HG03565 (cell line): ENCODE data around the gene HAPLN3.
"Not testable (repeated sequence)": the region's sequence is repeated elsewhere in the genome, so short reads cannot be mapped to it uniquely, and the experiment has no call there.

Source experiments
- ATAC-seq: cut with Tn5 transposase; IDR thresholded peaks from one replicate; pipeline ENCODE4 v1.9.1; 2021; ENCODE audit warnings: mild to moderate bottlenecking, moderate library complexity; ENCODE audit not compliant: unreplicated experiment

HAPLN3 gene, protein sequence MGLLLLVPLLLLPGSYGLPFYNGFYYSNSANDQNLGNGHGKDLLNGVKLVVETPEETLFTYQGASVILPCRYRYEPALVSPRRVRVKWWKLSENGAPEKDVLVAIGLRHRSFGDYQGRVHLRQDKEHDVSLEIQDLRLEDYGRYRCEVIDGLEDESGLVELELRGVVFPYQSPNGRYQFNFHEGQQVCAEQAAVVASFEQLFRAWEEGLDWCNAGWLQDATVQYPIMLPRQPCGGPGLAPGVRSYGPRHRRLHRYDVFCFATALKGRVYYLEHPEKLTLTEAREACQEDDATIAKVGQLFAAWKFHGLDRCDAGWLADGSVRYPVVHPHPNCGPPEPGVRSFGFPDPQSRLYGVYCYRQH

DNA sequence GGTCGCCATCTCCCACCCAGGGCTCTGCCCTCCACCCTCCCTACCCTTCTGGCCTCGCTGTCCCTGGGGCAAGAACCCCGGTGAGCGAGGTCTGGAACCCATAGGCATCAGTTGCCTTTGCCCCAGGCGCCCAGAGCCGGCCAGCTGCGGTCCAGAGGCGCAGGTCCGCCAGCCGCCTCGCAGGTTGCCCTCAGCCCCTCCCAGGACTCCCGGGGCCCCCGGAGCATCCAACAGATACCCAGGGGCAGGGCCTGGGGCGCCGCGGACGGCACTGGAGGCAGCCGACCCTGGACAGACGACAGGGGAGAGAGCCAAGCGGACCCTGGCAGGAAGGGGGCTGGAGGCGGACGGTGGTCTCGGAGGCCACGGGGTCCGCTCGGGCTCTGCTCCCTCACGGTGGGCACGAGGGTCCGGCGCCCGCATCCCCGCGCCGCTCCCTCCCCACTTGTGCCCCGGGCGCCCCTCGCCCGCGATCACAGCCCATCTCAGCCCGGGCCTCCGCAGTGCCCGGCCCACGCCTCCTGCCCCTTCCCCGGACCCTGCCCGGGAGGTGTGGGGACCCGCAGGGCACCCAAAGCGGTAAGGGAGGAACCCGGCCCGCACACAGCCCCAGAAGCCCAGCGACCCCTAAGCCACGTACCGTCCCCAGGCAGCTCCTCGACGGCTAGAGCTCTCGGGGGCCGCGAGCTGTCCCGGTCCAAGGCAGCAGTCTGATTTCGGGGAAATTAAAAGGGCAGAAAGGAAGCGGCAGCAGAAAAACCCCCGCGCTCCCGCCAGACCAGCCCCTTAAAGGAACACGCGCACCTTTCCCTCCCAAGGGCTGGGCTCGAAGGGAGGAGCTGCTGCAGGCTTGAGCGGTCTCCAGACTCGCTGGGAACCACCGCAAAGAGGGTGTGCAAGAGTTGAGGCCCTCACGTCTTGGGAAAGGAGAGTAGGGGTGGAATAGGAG lies at the start of gene HAPLN3:
Gene HAPLN3 (minus strand): TSS at position 726 of the 949 bp plus-strand sequence. CDS start 8,246 bp downstream, outside the sequence.
- ATAC-seq, result no peak

DNA sequence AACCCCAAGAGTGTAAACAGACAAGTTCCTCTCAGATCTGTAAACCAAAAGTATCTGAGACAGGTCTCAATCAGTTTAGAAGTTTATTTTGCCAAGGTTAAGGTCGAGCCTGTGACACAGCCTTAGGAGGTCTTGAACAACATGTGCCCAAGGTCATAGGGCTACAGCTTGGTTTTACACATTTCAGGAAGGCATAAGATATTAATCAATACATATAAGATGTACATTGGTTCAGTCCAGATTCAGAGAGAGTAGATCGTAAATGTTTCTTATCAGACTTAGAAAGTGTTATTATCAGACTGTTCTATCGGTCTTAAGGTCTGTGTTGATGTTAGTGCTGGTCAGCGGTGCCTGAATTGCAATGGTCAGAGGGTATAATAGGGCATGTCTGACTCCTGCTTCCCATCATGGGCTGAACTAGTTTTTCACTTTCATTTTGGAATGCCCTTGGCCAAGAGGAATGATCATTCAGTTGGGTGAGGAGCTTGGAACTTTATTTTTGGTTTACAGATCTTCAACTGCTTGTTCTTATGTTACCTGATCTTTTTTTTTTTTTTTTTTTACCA lies 44.8 kb upstream of the HAPLN3 start:
- no peak for ATAC-seq

DNA sequence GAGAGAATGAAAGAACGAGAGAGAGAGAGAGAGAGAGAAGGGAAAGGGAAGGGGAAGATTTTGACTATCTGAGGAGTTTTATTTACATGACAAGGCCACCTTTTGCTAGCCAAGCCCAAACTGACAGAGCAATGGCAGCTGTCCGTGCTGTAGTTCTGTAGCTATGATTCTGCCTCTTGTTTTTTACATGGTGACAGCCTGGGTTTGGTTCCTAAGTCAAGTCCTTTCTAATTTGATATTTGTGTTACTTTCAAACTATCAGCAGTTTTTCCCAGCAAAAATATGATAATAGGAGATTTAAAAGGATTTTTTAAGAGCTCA lies 44.1 kb upstream of the HAPLN3 start:
- ATAC-seq, result no peak

DNA sequence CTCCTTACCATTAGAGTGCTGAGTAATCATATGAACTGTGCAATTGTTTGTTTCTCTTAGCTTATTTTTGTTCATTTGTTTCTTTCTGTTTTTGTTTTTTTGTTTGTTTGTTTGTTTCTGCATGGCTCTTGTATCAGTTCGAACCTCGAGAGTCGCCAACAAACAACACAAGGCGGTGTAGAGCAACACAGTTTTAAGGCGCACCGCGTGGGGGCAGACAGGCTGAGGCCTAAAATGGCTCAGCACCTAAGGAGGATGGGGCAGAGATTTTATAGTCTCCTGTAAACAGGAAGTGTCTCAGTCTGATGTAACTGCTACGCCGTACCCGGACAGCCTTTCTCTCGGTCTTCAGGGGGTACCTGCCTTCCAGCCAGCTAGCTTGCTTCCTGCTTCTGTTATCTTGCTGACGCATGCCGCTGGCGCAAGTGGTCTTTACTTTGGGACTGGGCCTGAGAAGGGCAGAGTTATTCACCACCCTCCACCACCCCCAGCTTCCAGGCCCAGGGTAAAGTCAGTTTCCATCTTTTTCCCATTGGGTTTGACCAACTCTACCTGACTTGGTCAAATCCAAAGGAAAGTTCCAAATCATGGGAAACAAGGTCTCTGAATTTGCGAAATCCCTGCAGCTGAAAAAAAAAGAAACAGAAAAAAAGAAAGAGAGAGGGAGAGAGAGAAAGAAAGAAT lies 43.6 kb upstream of the HAPLN3 start:
- ATAC-seq, result no peak

DNA sequence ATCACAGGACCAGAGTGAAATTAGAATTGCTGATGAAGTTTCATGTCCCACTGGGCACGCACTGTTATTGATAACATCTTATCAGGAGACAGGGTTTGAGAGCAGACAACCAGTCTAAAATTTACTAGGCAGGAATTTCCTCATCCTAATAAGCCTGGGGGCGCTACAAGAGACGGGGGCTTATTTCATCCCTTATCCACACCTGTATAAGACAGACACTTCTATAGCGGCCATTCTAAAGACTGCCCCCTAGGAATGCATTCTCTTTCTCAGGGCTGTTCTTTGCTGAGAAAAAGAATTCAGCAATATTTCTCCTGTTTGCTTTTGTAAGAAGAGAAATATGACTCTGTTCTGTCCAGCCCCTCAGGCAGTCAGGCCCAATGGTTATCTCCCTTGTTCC lies 39.1 kb upstream of the HAPLN3 start:
- ATAC-seq, result not testable (repeated sequence)

DNA sequence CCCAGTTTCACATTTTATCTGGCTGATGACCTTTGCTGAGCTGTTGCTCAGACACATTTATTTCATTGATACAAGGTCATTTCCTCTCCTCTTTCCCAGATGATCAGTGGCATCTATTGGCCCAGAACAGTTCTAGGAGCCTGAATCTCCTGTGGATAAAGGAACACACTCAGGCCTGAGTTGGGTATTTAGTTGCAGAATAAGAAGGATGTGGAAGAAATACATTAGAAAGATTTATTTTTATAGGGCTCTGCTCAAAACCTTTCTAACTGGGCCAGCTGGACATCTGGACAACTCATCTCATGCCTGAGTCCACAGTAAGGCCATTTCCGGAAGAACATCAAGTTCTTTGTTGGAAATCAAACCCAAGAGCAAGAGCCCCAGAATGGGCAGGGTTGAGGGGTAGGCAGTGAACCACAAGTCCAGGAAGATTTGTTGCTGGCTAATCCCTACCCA lies 37.6 kb upstream of the HAPLN3 start:
- ATAC-seq, result no peak

DNA sequence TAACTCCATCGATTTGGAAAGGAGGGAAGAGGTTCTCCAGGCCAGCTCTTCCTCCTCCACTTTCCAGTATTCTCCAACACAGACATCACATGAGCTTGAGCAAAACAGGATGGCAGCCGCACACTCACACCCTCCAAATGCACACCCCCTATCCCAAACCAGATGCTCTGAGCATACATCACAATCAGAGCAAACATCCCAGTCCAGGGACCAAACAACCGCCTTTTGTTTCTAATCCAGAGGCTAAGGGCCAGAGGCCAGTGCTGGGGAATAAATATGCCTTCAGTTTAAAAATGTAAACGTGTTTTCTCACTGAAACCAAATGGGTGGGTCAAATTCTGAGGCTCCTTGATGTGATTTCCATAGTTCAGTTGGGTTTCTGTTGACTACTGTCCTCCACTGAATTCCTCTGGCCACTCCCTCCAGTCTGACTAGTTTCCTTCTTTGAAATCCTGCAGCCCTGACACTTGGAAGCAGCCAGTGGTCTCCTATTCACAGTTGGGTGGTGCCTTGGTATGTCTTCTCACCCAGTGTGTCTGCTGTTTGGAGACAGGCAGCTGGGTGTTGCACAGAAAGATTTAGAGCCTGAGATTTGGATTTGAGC lies 37.0 kb upstream of the HAPLN3 start:
- no peak for ATAC-seq

DNA sequence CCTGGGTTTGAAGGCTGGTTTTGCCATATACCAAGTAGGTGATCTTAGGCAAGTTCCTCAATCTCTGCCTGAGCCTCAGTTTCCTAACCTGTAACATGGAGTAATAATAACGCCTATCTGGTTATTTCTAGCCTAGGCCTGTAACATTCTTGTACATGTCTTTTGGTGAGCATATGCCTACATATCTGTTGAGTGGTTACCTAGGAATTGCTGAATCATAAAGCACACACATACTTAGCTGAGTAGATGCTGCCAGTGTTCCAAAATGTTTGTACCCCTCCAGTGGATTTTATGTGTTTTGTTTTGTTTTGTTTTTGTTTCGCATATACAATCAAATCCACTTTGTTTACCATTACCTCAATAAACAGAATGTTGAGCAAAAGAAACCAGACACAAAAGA lies 35.2 kb upstream of the HAPLN3 start:
- ATAC-seq, result no peak

DNA sequence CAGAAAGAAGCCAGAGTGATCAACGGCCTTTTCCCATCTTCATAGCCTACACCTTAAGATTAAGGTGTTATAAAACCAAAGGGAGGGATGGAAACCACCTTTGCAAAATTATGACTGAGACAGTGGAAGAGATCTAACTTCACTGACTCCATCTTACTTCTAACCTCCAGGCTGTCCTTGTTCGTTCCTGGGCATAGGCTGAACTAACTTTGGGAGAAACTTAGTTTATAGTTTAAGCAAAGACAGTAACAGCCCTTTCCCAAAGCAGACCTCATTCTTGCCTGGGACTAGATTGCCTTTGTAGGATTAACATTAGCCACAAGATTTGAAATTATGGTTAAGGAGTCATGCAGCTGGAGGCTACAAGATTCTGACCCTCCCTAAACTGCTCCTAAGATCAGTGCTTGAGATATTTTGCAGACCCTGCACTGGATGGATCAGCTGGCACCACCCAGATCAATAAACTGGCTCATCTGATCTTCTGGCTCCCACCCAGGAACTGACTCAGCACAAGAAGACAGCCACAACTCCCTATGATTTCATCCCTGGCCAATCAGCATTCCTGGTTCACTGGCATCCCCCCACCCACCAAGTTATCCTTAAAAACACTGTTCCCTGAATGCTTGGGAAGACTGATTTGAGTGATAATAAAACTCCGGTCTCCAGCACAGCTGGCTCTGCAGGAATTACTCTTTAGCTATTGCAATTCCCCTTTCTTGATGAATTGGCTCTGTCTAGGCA lies 34.2 kb upstream of the HAPLN3 start:
- not testable (repeated sequence) for ATAC-seq

DNA sequence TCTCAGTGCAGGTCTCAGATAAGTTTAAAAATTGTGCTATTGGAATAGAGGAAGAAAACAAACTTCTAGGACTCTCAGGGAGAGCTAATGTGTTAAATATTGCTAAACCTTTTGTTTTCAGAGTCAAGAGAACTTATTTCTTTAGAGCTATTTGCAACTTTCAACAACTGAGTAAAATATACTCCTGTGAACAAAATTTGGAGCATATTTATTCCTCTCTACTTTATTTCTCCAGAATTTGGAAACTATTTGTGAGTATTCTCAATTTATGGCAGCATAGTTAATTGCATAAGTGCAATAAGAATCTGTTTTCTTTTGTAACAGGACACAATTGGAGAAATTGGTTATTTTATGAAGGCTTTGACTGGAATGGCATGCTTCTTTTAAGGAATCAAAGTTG lies 32.8 kb upstream of the HAPLN3 start:
- ATAC-seq, result not testable (repeated sequence)

DNA sequence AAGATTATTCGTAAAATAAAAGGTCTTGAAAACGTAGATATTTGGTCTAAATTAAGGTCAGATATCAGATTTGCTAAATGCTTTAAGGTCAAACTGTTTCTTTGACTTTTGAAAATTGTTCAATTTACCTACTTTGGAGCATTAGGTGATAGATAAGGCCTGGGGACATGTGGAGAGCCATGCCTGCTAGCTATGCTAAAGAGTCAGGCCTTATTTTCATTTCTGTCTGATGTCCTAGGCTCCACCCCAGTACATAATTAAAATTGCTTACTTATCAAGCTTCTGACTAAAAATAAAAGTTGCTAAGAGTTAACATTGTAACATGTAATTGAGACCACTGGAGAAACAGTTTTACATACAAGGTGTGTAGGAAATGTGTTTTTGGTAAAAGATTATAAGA lies 30.3 kb upstream of the HAPLN3 start:
- not testable (repeated sequence) for ATAC-seq

DNA sequence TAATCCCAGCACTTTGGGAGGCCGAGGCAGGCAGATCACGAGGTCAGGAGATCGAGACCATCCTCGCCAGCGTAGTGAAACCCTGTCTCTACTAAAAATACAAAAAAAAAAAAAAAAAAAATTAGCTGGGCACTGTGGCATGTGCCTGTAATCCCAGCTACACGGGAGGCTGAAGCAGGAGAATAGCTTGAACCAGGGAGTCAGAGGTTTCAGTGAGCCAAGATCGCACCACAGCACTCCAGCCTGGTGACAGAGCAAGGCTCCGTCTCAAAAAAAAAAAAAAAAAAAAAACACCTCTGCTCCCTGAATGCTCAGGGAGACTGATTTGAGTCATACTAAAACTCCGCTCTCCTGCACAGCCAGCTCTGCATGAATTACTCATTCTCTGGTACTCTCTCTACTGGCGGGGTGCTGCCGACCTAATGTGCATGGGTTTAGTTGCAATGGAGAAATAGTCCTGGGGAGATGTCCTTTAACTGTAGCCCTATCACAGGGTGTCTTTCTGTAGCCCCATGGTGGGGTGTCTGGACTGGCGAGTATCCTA lies 25.6 kb upstream of the HAPLN3 start:
- ATAC-seq, result peak; percentile 86

DNA sequence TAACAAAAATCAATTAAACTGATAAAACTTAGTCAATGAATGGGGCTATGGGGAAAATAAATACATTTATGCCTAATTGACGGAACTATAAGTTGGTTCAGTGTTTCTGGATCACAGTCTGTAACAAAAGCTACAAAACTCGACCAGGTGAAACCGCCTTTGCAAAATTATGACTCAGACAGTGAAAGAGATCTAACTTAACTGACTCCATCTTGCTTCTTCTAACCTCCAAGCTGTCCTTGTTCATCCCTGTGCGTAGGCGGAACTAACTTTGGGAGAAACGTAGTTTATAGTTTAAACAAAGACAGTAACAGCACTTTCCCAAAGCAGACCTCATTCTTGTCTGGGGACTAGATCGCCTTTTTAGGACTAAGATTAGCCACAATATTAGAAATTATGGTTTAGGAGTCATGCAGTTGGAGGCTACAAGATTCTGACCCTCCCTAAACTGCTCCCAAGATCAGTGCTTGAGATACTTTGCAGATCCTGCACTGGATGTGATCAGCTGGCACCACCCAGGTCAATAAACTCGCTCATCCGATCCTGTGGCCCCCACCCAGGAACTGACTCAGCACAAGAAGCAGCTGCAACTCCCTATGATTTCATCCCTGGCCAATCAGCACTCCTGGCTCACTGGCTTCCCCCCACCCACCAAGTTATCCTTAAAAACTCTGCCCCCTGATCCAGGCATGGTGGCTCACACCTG lies 25.0 kb upstream of the HAPLN3 start:
- ATAC-seq, result no peak

DNA sequence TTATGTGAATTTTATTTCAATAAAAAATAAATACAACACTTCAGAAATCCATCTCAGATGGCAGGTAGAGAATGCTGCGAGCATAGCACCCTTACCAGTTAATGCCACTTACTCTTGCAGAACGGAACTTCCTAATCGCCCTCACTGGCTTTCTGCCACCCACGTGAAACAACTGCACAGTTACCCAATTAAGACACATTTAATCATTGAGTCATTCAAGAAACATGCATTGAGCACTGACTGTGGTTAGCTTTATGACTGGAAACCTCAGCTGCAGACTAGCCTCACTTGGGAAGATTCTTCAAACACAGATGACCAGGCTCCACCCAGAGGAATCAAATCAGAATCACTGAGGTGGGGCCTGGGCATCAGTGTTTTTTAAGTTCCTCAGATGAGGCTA lies 23.4 kb upstream of the HAPLN3 start:
- peak; percentile 58 for ATAC-seq

DNA sequence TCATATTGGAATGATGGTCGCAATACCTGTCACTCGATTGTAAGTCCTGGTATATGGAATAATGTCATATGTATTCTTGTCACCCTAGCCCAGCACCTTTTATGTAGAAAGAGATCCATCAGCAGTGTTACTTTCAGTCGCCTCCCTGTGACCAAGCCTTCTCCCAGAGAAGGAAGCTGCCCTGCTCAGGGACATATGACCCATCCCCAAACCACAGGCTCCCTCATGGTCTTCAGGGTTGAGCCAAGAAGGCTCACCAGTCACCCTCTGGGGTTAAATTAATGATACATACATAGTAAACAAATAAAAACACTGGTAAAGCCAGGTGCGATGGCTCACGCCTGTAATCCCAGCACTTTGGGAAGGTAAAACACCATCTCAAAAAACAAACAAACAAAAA lies 22.4 kb upstream of the HAPLN3 start:
- no peak for ATAC-seq

DNA sequence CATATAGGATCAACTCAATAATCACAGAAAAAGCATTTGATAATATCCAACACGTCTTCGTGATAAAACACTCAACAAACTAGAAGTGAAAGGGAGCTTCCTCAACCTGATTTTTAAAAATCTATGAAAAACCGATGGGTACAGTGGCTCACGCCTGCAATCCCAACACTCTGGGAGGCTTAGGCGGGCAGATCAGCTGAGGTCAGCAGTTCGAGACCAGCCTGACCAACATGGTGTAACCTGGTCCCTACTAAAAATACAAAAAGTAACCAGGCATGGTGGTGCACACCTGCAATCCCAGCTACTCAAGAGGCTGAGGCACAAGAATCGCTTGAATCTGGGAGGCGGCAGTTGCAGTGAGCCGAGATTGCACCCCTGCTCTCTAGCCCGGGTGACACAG lies 20.0 kb upstream of the HAPLN3 start:
- no peak for ATAC-seq

DNA sequence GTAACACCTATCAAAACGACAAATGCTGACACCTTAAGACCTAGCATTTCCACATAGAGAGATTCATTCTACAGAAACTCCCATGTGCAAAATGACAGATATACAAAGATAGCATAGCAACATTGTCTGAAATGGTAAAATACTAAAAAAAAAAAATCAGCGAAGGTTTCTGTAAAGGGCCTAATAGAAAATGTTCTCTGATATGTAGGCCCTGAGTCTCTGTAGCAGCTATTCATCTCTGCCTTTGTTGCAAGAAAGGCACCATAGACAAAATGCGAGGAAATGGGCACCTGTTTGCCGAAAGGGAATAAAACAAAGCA lies 18.5 kb upstream of the HAPLN3 start:
- no peak for ATAC-seq

DNA sequence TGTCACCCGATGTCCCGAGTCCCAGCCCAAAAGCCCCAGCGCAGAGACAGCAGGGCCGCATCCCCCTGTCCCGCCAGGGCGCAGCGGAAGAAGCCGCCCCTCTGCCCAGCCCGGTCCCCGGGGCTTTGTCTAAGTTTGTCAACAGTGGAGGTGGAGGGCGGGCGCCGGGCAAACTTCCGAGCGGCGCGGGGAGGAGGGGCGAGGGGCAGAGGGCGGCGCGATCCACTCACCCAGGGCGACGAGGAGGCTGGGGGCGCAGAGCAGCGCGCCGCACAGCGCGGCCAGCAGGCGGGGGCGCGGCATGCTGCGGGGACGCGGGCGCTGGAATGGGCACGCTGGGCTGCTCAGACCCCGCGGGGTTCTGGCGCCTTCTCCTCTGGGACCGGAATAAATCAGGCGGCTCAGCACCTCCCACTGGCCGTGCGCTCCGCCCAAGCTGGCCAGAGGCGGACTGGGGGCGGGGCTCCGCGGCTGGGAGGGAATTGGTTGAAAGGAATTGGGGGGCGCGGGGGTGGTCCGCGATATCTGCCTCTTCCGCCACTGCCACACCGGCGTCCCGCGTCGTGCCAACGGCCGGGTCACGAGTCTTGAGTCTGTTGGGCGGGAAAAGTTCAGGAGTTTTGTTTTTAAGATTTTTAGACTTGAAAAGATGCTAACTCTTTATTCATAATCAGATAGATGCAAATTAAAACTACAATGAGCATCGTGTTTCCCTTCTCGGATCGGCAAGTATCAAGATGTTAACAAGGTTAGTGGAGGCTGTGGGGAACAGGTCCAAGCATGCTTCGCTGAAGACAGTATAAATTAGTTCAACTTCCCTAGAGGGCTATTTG lies 17.9 kb upstream of the HAPLN3 start, which contains the start of gene MFGE8:
Gene MFGE8 (minus strand): TSS at position 363 of the 833 bp plus-strand sequence. CDS start 60 bp downstream, at position 303.
- ATAC-seq, result peak; percentile 65
